Sigmoid colon (tissue), 7 donors: ENCODE measurements around the gene SRF. TPM values are rescaled to one million over a fixed set of nuclear protein-coding genes. Genes with fewer than 3 reads are reported as not detected.

Source experiments
- DNase-seq: peaks from one replicate; pipeline ENCODE4 v3.0.0-alpha.2; 2019
- H3K27ac ChIP-seq, 4 donors: fragments of 200-600 bp; sonication (generic); one replicate each; pipeline ENCODE4 v1.5.1; 2016 to 2019; ENCODE audit warnings: mild to moderate bottlenecking in 1 of 4
- H3K27me3 ChIP-seq, 3 donors: fragments of 200-600 bp; sonication (generic); one replicate each; pipeline ENCODE4 v1.5.1; 2019; ENCODE audit warnings: mild to moderate bottlenecking in 1 of 3
- H3K36me3 ChIP-seq, 4 donors: fragments of 200-600 bp; sonication (generic); one replicate each; pipeline ENCODE4 v1.5.1; 2016 to 2019
- H3K4me1 ChIP-seq, 4 donors: fragments of 200-600 bp; sonication (generic); one replicate each; pipeline ENCODE4 v1.5.1; 2017 to 2019
- H3K4me3 ChIP-seq, 4 donors: fragments of 200-600 bp; sonication (generic); one replicate each; pipeline ENCODE4 v1.5.1; 2017 to 2019; ENCODE audit warnings: mild to moderate bottlenecking in 2 of 4, moderate library complexity in 1 of 4
- H3K9me3 ChIP-seq, 4 donors: fragments of 200-600 bp in 3 of 4; sonication (generic) in 3 of 4; one replicate each; pipeline versions ENCODE4 v1.5.1 to v1.6.1; 2013 to 2019
- CTCF ChIP-seq, 4 experiments: fragments of 450-650 bp in 3 of 4; fragments of 200-600 bp in 1 of 4; IDR thresholded peaks; one replicate each; pipeline ENCODE4 v1.5.1; 2016 to 2019; ENCODE audit warnings: antibody characterized with exemption in 4 of 4, mild to moderate bottlenecking in 3 of 4, moderate library complexity in 2 of 4
- EP300 ChIP-seq, 4 donors: sonication (generic); formaldehyde crosslinking; IDR thresholded peaks; one replicate each; pipeline ENCODE4 v1.6.1; 2017; ENCODE audit warnings: antibody characterized with exemption in 4 of 4
- POLR2A ChIP-seq, 2 donors: fragments of 450-650 bp; IDR thresholded peaks; one replicate each; pipeline ENCODE4 v1.6.1; 2016; ENCODE audit warnings: antibody characterized with exemption in 2 of 2, mild to moderate bottlenecking in 2 of 2, moderate library complexity in 2 of 2
- POLR2AphosphoS5 ChIP-seq, 4 donors: sonication (generic); formaldehyde crosslinking; IDR thresholded peaks; one replicate each; pipeline ENCODE4 v1.6.1; 2017; ENCODE audit warnings: antibody characterized with exemption in 4 of 4
- WGBS, 2 donors: extraction: QIAGEN DNeasy Blood & Tissue Kit; methylation state at CpG; one replicate each; pipeline ENCODE4 v1.1.7; 2013; 5-methylcytosine and 5-hydroxymethylcytosine counted together
- intact Hi-C: fragments of 100-400 bp; cut with DNase I; formaldehyde crosslinking; loops from one replicate; pipeline ENCODE4 v1.15.1; 2023
- polyA plus RNA-seq, 3 donors: library from polyadenylated mRNA; stranded (reverse); fragments of 200-250 nt; gene quantifications; one replicate each; pipeline ENCODE4 v1.2.3, GENCODE V29; 2013
- total RNA-seq, 4 donors: library from RNA; depleted of rRNA; stranded (reverse); fragments of >200 nt; gene quantifications; one replicate each; pipeline ENCODE4 v1.1.0, GENCODE V29; 2016
- donor health status: healthy with polysubstance abuse.
- donor health status: Bipolar disorder and iron deficiency.
- donor health status: healthy.

The SRF gene
- total and polyA plus RNA-seq, 7 donors = 12.6 to 96.9 (median 64.2) TPM

- Histone ChIP-seq H3K4me1 (peaks cover 0 to 42% (median 21%) of the 10 kb centered on the region in 4 donors), H3K27me3 (no peaks in the 10 kb centered on the region), H3K4me3 (peak overlapping the region; percentile 68 to 85 (median 77)), H3K36me3 (peaks cover 22 to 65% (median 34%) of the 10 kb centered on the region in 4 donors), H3K27ac (peak overlapping the region; percentile 81 to 87 (median 86)), H3K9me3 (no peaks in the 10 kb centered on the region)
- no peak for TF ChIP-seq POLR2A (IDR thresholded peaks at IDR 0.05)
- TF ChIP-seq EP300 (IDR thresholded peaks at IDR 0.05) = no peak
- no peak for TF ChIP-seq CTCF (IDR thresholded peaks at IDR 0.05)
- TF ChIP-seq POLR2AphosphoS5 (IDR thresholded peaks at IDR 0.05) = no peak
- intact Hi-C loops = no loop called here
- DNase-seq = no peak
- WGBS, 2 donors = 39 to 50% methylated on average over 9 of the region's 9 CpGs
Observed at GRCh38 chr6:43181621-43181941, 10.5 kb downstream of the SRF start.

GRCh38 chr6:43181942-43182860, 11.1 kb downstream of the SRF start, which contains the start of gene CUL9:
Gene CUL9 (plus strand): TSS chr6:43182196. CDS start chr6:43184311, 2,115 bp downstream.
- DNase-seq = peak; percentile 93
- Histone ChIP-seq H3K27ac (peak within 1 kb of the TSS; percentile 81 to 87 (median 86)), H3K9me3 (no peaks in the 10 kb centered on the region), H3K27me3 (no peaks in the 10 kb centered on the region), H3K36me3 (peaks cover 21 to 64% (median 35%) of the 10 kb centered on the region in 4 donors), H3K4me1 (peaks cover 0 to 38% (median 19%) of the 10 kb centered on the region in 4 donors), H3K4me3 (peak within 1 kb of the TSS; percentile 68 to 85 (median 77))
- 1% methylated on average over 51 of the region's 51 CpGs for WGBS, 2 donors
- intact Hi-C loops = no loop called here
- TF ChIP-seq CTCF (IDR thresholded peaks at IDR 0.05) (no peak), POLR2AphosphoS5 (IDR thresholded peaks at IDR 0.05) (peak; percentile 84 to 93 (median 92)), POLR2A (IDR thresholded peaks at IDR 0.05) (peak; percentile 47 to 56), EP300 (IDR thresholded peaks at IDR 0.05) (peak in 1 of 4 donors; percentile 47)

GRCh38 chr6:43183441-43183840, 12.4 kb downstream of the SRF start:
- peaks cover 17 to 64% (median 38%) of the 10 kb centered on the region in 4 donors for H3K36me3 ChIP-seq
- WGBS, 2 donors = 97 to 98% methylated on average over 4 of the region's 4 CpGs
- DNase-seq = no peak
- peaks cover 0 to 31% (median 14%) of the 10 kb centered on the region in 4 donors for H3K4me1 ChIP-seq
- no peaks in the 10 kb centered on the region for H3K27me3 ChIP-seq
- H3K27ac ChIP-seq = no peak overlapping the region
- no peak for TF ChIP-seq POLR2A (IDR thresholded peaks at IDR 0.05)
- TF ChIP-seq CTCF (IDR thresholded peaks at IDR 0.05) = no peak
- no peak for TF ChIP-seq POLR2AphosphoS5 (IDR thresholded peaks at IDR 0.05)
- intact Hi-C loops = no loop called here
- H3K9me3 ChIP-seq = no peaks in the 10 kb centered on the region
- no peak overlapping the region for H3K4me3 ChIP-seq

GRCh38 chr6:43184268-43184985, 13.4 kb downstream of the SRF start:
- intact Hi-C loops = no loop called here
- H3K36me3 ChIP-seq = peaks cover 7 to 63% (median 28%) of the 10 kb centered on the region in 4 donors

More at GRCh38 chr6:43184268-43184985, 13.4 kb downstream of the SRF start:
- TF ChIP-seq EP300 (IDR thresholded peaks at IDR 0.05) (no peak), POLR2AphosphoS5 (IDR thresholded peaks at IDR 0.05) (no peak), CTCF (IDR thresholded peaks at IDR 0.05) (no peak), POLR2A (IDR thresholded peaks at IDR 0.05) (no peak)
- 96% methylated on average over 21 of the region's 21 CpGs for WGBS, 2 donors
- H3K4me3 ChIP-seq = no peak overlapping the region
- DNase-seq = peak; percentile 57
- H3K4me1 ChIP-seq = peaks cover 0 to 31% (median 14%) of the 10 kb centered on the region in 4 donors
- H3K27ac ChIP-seq = no peak overlapping the region
- H3K27me3 ChIP-seq = no peaks in the 10 kb centered on the region
- no peaks in the 10 kb centered on the region for H3K9me3 ChIP-seq
